NCI-H1417 treated with DMSO at 0.1 percent for 48 hours (cell line): ENCODE data around the gene AHCY.
A peak's percentile ranks its signal among the peaks of the same experiment; 100 is the strongest.
"Not testable (repeated sequence)": the region's sequence is repeated elsewhere in the genome, so short reads cannot be mapped to it uniquely, and the experiment has no call there.

Experiments
- DNase-seq: peaks from one replicate; lab custom pipeline; 2025; lab: John Stamatoyannopoulos, UW

Gene AHCY

DNA sequence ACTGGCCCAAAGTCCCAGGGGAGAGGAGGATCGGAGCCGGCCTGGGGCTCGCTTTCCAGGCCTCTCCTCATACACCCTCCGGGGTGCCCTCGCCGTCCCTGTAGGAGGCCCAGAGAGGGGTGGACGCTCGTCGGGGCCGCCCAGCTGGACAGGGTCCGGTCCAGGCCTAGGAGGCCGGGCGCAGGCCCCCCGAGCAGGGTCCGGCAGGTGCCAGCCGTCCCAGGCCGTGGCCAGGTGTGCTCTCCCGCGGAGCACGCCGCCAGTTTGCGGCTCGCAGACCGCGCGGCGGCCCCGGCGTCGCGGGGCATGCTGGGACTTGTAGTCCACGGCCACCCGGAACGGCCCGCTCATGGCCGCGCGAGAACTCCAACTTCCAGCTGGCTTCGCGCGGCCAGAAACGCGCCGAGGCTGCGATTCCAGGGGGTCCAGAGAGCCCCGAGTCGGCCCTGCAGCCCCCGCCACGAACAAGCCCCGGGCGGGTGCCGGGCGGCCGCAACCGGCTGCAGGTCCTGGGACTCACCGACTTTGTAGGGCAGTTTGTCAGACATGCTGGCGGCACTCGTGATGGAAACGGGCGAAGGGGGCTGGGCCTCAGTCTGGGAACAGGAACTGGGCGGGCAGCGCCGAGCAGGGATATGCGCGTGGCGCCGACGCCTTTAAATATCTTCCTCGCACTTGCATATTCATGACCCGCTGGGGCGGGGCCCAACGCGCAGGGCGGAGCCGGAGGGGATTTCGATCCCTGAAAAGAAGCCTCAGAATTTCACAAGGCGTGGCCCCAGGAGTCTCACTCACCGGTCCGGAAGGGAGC, at the start of gene AHCY:
Gene AHCY (minus strand): TSS at position 633 of the 811 bp plus-strand sequence. CDS start 85 bp downstream, at position 548.
- peak; percentile 91 for DNase-seq

- DNase-seq, result no peak
These were observed 46.9 kb upstream of the AHCY start for GRCh38 chr20:34350095-34350494.

DNA sequence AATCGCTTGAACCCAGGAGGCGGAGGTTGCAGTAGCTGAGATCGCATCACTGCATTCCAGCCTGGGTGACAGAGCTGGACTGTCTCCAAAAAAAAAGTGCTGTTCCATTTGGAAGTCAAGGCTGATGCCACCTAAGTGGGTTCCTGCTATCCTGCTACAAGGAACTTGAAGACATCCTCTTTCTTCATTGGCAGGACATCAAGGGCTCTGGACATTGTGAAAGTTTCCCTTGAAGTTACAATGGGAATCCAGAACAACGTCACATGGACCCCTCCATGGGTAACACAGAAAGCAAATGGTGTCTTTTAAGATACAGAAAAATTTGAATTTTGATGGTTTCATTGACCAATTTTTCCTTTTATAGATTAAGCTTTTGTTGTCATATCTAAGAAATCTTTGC, 44.4 kb upstream of the AHCY start:
- DNase-seq, result no peak

DNA sequence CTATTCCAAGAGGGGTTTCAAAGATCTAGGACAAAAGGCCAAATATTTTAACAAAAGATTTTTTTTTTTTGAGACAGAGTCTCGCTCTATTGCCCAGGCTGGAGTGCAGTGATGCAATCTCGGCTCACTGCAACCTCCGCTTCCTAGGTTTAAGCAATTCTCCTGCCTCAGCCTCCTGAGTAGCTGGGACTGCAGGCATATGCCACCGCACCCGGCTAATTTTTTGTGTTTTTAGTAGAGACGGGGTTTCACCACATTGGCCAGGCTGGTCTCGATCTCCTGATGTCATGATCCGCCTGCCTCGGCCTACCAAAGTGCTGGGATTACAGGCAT, 43.3 kb upstream of the AHCY start:
- DNase-seq, result not testable (repeated sequence)

- not testable (repeated sequence) for DNase-seq
These were observed 42.8 kb upstream of the AHCY start for GRCh38 chr20:34345839-34346532.

DNA sequence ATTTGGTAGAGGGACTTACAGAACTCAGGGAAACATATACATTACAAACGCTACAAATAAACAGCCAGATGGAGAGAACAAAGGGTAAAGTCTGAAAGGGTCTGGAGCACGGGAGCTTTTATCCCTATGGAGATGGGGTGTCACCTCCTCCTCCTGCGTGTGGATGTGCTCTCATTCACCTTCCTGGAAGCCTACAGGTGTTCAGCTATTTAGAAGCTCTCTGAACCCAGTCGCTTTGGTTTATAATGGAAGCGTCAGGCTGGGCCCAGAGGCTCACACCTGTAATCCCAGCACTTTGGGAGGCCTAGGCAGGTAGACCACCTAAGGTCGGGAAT, 42.2 kb upstream of the AHCY start:
- DNase-seq, result no peak

- no peak for DNase-seq
These were observed 41.1 kb upstream of the AHCY start for GRCh38 chr20:34344238-34344637.

- no peak for DNase-seq
These were observed 40.5 kb upstream of the AHCY start for GRCh38 chr20:34343458-34344211.

GRCh38 chr20:34341199-34341598, 38.0 kb upstream of the AHCY start:
- DNase-seq, result not testable (repeated sequence)

DNA sequence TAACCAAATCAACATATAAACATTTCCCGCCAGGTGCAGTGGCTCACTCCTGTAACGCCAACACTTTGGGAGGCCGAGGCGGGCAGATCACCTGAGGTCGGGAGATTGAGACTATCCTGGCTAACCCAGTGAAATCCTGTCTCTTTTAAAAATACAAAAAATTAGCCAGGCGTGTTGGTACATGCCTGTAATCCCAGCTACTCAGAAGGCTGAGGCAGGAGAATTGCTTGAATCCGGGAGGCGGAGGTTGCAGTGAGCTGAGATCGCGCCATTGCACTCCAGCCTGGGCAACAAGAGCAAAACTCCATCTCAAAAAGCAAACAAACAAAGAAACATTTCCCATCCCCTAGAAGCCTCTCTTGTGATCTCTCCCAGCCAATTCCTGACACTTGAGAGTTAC, 37.6 kb upstream of the AHCY start:
- not testable (repeated sequence) for DNase-seq

DNA sequence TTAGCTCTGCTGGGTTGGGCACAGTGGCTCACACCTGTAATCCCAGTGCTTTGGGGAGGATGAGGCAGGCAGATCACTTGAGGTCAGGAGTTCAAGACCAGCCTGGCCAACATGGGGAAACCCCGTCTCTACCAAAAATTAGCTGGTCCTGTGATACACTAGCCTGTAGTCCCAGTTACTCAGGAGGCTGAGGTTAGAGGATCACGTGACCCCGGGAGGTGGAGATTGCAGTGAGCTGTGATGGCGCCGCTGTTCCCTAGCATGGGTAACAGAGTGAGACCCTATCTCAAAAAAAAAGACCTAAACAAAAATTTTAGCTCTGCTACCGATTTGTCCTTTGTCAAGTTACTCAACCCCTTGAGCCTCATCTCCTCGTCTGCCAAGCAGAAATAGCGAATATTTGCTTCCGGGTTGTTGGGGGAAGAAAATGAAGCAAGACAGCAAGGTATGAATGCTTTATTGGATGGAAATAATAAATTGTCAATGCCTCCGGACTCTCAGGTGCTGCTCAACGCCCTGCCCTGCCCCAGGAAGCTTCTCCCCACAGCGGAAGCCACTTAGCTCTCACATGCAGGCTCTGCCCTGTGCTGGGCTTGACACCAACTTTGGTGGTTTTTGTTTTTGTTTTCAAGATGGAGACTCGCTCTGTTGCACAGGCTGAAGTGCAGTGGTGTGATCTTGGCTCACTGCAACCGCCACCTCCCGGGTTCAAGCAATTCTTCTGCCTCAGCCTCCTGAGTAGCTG, 35.0 kb upstream of the AHCY start:
- no peak for DNase-seq

GRCh38 chr20:34337544-34337943, 34.4 kb upstream of the AHCY start:
- DNase-seq, result no peak

GRCh38 chr20:34334654-34335407, 31.7 kb upstream of the AHCY start:
- no peak for DNase-seq

DNA sequence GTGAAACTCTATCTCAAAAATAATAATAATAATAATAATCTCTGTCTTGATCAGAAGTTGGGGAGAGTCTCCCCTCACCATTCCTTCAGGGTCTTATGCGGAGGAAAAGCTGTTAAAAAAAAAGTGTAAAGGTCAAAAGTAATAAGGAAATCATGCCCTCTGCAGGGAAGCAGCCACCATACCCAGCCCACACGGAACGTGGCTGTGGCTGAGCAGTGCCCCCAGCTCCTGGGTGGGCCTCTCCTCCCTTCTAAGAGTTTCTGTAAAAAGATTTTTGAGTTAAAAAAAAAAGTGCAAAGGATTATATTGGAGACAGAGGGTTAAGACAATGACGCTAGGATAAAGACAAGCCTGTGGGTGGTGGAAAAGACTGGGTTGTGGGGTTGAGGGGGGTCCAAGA, 30.6 kb upstream of the AHCY start:
- no peak for DNase-seq

DNA sequence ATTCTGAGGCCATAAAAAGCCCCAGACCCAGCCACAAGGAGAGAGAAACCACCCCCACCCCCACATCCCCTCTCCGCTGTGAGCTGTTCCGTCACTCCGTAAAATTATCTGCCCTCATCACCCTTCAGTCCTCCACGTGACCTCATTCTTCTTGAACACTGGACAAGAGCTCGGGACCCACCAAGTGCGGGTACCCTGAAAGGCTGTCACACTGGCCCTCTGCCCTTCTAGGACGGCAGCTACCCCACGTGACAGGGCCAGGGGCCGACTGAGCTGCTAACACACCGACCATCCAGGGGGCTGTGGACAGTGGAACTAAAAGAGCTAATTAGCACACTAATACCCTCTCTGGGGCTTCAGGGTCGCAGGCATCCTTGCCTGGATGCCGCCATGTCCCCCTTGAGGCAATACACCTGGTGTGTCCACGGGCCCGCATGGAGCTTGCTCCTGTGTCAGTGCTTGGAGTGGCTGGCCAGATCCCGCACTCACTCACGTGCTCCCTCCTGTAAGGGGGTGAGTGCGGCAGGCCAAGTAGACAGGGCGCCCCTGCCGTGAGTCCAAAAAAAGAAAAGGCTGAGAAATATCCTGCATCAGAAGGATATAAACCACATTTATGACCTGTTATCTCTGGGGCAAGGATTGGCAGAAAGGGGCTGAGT, 29.2 kb upstream of the AHCY start:
- DNase-seq, result no peak

GRCh38 chr20:34331838-34332237, 28.7 kb upstream of the AHCY start:
- DNase-seq, result no peak

DNA sequence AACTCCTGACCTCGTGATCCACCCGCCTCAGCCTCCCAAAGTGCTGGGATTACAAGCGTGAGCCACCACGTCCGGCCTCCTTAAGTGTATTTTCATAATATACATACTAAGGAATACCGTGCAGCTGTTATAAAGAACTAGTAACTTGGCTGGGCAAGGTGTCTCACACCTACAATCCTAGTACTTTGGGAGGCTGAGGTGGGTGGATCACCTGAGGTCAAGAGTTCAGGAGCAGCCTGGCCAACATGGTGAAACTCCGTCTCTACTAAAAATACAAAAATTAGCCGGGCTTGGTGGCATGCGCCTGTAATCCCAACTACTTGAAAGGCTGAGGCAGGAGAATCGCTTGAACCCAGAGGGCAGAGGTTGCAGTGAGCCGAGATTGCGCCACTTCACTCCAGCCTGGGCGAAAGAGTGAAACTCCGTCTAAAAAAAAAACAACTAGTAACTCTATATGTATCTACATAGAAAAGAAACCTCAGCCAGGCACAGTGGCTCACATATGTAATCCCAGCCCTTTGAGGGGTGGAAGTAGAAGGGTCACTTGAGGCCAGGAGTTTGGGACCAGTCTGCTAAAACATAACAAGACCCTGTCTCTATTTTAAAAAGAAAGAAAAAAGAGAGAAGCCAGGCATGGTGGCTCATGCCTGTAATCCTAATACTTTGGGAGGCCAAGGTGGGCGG, 27.8 kb upstream of the AHCY start:
- not testable (repeated sequence) for DNase-seq

DNA sequence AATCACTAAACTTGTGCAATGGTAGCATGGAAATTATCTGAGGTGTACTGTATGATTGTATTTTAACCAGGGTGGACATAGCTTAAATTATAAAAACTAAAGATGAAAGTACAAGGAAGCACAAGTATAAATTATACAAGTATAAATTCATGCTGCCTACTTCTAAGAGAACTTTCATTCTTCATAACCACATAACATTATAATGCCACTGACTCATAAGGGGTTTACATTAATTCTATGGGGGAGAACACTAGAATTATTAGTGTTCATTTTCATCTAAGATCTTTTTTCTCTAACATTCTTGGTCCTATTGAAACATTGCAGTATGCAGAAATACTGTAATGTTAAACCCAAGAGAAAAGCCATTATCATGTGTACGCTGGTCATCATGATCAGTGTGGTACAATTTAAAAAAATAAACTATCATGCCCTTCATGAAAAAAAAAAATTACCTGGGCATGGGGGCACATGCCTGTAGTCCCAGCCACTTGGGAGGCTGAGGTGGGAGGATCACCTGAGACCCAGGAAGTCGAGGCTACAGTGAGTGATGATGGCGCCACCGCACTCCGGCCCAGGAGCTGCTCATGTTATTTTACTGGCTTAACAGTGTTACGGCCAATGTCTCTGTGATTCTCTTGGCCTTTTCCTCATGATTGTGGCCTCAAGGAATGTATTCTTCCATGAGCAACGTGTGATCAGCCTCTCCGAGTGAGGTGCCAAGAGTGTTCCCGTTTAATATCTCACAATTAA, 25.9 kb upstream of the AHCY start:
- no peak for DNase-seq

- not testable (repeated sequence) for DNase-seq
These were observed 25.1 kb upstream of the AHCY start for GRCh38 chr20:34328207-34328606.

DNA sequence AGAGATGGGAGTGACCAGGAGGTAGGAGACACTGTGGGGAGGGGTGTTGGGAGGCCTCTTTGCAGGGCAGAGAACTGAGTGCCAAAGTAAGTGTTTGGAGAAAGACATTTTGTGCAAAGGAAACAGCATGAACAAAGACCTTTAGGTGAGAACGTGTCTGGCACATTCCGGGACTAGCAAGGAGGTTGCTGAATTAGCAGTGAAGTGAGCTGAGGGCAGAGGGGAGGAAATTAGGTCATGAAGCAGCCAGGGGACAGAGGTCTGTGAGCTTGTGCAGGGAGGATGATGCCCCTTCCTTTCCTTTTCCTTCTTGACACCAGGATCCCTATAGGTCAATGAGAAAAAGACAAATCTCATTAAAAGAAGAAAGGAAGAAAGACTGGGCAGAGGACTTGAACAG, 21.4 kb upstream of the AHCY start:
- DNase-seq, result no peak
